ENCODE results near the gene TCL1A.

DNA sequence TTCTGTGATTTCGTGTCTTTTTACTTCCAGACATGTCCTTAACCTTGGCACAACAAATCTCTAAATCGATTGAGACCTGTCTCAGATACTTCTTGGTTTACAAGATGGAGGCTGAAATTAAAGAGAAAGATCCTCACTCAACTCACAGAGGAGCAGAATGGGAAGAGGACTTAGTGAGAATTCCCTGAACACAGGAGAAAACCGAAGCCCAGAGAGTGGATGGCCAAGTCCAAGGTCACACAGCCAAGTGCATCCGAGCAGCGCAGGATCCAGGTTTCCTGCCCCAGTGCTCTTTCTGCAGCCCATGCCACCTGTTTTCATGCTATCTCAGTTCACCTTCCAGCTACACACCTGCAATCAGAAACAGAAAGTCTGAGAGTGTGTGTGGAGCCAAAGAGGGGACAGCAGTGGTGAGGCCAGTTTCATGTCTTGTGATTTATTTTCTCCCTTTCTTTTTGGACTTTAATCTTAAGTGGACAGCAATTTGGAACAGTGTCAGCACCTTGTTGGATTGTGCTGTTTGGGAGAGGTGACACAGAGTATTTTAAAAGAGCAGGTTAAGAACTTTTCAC is 50.6 kb downstream of the TCL1A start:
- no peak for TF ChIP-seq CTCF (optimal IDR thresholded peaks at IDR 0.05 in 1 of 3, IDR thresholded peaks at IDR 0.05 in 1 of 3, conservative IDR thresholded peaks at IDR 0.05 in 1 of 3; ENCODE audit: extremely low read depth in 1 of 3, insufficient read depth in 2 of 3, low read length in 3 of 3)
- no peak for TF ChIP-seq EZH2 (IDR thresholded peaks at IDR 0.05; ENCODE audit: low read length)

Measured in keratinocyte (primary cell).